ENCODE measurements around the gene RDH13.

Gene RDH13

GRCh38 chr19:55071913-55072312, 9.0 kb upstream of the RDH13 start:
- H3K36me3 ChIP-seq (ENCODE audit: control insufficient read depth in 2 of 2, insufficient read depth in 1 of 2, low read length in 2 of 2) = no peaks in the 10 kb centered on the region
- H3K27ac ChIP-seq (ENCODE audit: extremely low read depth, low read depth, low read length) = no peak overlapping the region
- no peaks in the 10 kb centered on the region for H3K9me3 ChIP-seq (ENCODE audit: control insufficient read depth, insufficient read depth, low read depth, low read length)
- H3K4me3 ChIP-seq (ENCODE audit: low read depth, low read length) = no peak overlapping the region
- peaks cover 4% of the 10 kb centered on the region; the same call in 1 of the 2 replicates for H3K4me1 ChIP-seq (ENCODE audit: control insufficient read depth, insufficient read depth, low read length)
- ChIA-PET POLR2A (no interaction called here), CTCF (interaction anchor here (0.6 to 1.0 kb wide), 2 partner anchors 17 to 20 kb away, joined by 3 to 6 read pairs; no protein-coding TSS in a partner anchor)
- TF ChIP-seq ZNF366 (tag by site-specific recombination; conservative IDR thresholded peaks at IDR 0.05) (no peak), YY2 (tag by site-specific recombination; IDR thresholded peaks at IDR 0.05) (no peak), SP3 (tag by site-specific recombination; IDR thresholded peaks at IDR 0.05) (no peak), ZNF248 (tag by site-specific recombination; IDR thresholded peaks at IDR 0.05) (no peak), ZNF843 (tag by site-specific recombination; IDR thresholded peaks at IDR 0.05) (no peak), ZNF416 (tag by site-specific recombination; IDR thresholded peaks at IDR 0.05) (no peak), KLF10 (tag by site-specific recombination; IDR thresholded peaks at IDR 0.05) (no peak), ZNF404 (tag by site-specific recombination; IDR thresholded peaks at IDR 0.05) (no peak), ZNF629 (tag by site-specific recombination; IDR thresholded peaks at IDR 0.05) (no peak), SP2 (tag by site-specific recombination; IDR thresholded peaks at IDR 0.05) (no peak), ELK4 (IDR thresholded peaks at IDR 0.05; ENCODE audit: borderline replicate concordance, low read depth, low read length) (no peak), ZNF133 (tag by site-specific recombination; IDR thresholded peaks at IDR 0.05) (no peak), MYNN (tag by site-specific recombination; IDR thresholded peaks at IDR 0.05; ENCODE audit: borderline replicate concordance) (no peak), ZBTB26 (tag by site-specific recombination; optimal IDR thresholded peaks at IDR 0.05) (no peak), PATZ1 (tag by site-specific recombination; IDR thresholded peaks at IDR 0.05) (no peak), ZNF707 (tag by site-specific recombination; IDR thresholded peaks at IDR 0.05) (no peak), ZNF138 (tag by site-specific recombination; IDR thresholded peaks at IDR 0.05; ENCODE audit: borderline replicate concordance) (no peak), ZNF48 (tag by site-specific recombination; IDR thresholded peaks at IDR 0.05) (no peak), SALL2 (tag by site-specific recombination; IDR thresholded peaks at IDR 0.05; ENCODE audit: borderline replicate concordance) (no peak)

- Histone ChIP-seq H3K4me3 (ENCODE audit: low read depth, low read length) (no peak overlapping the region), H3K36me3 (ENCODE audit: control insufficient read depth in 2 of 2, insufficient read depth in 1 of 2, low read length in 2 of 2) (no peaks in the 10 kb centered on the region), H3K9me3 (ENCODE audit: control insufficient read depth, insufficient read depth, low read depth, low read length) (no peaks in the 10 kb centered on the region), H3K27ac (ENCODE audit: extremely low read depth, low read depth, low read length) (no peak overlapping the region), H3K4me1 (ENCODE audit: control insufficient read depth, insufficient read depth, low read length) (peaks cover 4% of the 10 kb centered on the region; the same call in 1 of the 2 replicates)
- ChIA-PET CTCF (no interaction called here), POLR2A (no interaction called here)
- no peak for TF ChIP-seq TCF7L2 (IDR thresholded peaks at IDR 0.05; ENCODE audit: borderline replicate concordance, low read depth, low read length)
- peak; percentile 40; the same call in 1 of the 2 replicates for TF ChIP-seq PATZ1 (tag by site-specific recombination; IDR thresholded peaks at IDR 0.05)
- no peak for TF ChIP-seq ZBTB8A (tag by site-specific recombination; IDR thresholded peaks at IDR 0.05)
- TF ChIP-seq ATF2 (tag by site-specific recombination; IDR thresholded peaks at IDR 0.05; ENCODE audit: low read depth) = no peak
- TF ChIP-seq ZNF16 (tag by site-specific recombination; IDR thresholded peaks at IDR 0.05; ENCODE audit: low read depth) = no peak
- TF ChIP-seq ZNF157 (tag by site-specific recombination; IDR thresholded peaks at IDR 0.05) = no peak
- no peak for TF ChIP-seq ZNF747 (tag by site-specific recombination; IDR thresholded peaks at IDR 0.05)
- no peak for TF ChIP-seq ZBTB1 (tag by site-specific recombination; IDR thresholded peaks at IDR 0.05)
- TF ChIP-seq ZFP37 (tag by site-specific recombination; IDR thresholded peaks at IDR 0.05) = 0 out of 2 replicates have a peak, but pooled peaks have one; percentile 24
- TF ChIP-seq ZNF174 (tag by site-specific recombination; IDR thresholded peaks at IDR 0.05) = no peak
- no peak for TF ChIP-seq ZNF654 (tag by site-specific recombination; IDR thresholded peaks at IDR 0.05; ENCODE audit: low read depth)
- peak; percentile 14; the same call in 1 of the 2 replicates for TF ChIP-seq SCRT2 (tag by site-specific recombination; IDR thresholded peaks at IDR 0.05)
- no peak for TF ChIP-seq ZNF324 (tag by site-specific recombination; IDR thresholded peaks at IDR 0.05)
These were observed 8.2 kb upstream of the RDH13 start for GRCh38 chr19:55071129-55071502.
